HEK293T (cell line): ENCODE results near the gene PRKCE.

Experiments
- CTCF ChIA-PET: fragments of 350-600 bp; formaldehyde crosslinking; extraction: SDS; loops from one replicate; lab custom pipeline; 2021; ENCODE audit warnings: antibody characterized with exemption, inconsistent platforms; lab: Yijun Ruan, JAX
- POLR2A ChIA-PET: fragments of 350-600 bp; formaldehyde crosslinking; extraction: SDS; loops from one replicate; lab custom pipeline; 2020; ENCODE audit warnings: antibody characterized with exemption, inconsistent platforms; lab: Yijun Ruan, JAX
- DNase-seq: peaks from one replicate; pipeline ENCODE4 v3.0.0; 2012; ENCODE audit warnings: mixed read lengths; ENCODE audit errors: extremely low spot score
- ARNT ChIP-seq: fragments of 450-650 bp; IDR thresholded peaks from 2 replicates; pipeline ENCODE4 v1.6.1; 2017; ENCODE audit warnings: mild to moderate bottlenecking
- BHLHE40 ChIP-seq: fragments of 450-650 bp; IDR thresholded peaks from 2 replicates; pipeline ENCODE4 v1.6.1; 2016; ENCODE audit warnings: mild to moderate bottlenecking, moderate library complexity, borderline replicate concordance
- CTBP1 ChIP-seq: fragments of 450-650 bp; IDR thresholded peaks from 2 replicates; pipeline ENCODE4 v1.6.1; 2016; ENCODE audit warnings: borderline replicate concordance
- ELF4 ChIP-seq: fragments of 450-650 bp; IDR thresholded peaks from 2 replicates; pipeline ENCODE4 v1.6.1; 2017; ENCODE audit warnings: antibody characterized with exemption
- FOXA1 ChIP-seq: fragments of 450-650 bp; IDR thresholded peaks from 2 replicates; pipeline ENCODE4 v1.6.1; 2016; ENCODE audit warnings: mild to moderate bottlenecking
- FOXK2 ChIP-seq: fragments of 450-650 bp; IDR thresholded peaks from 2 replicates; pipeline ENCODE4 v1.6.1; 2016; ENCODE audit warnings: mild to moderate bottlenecking
- FOXM1 ChIP-seq: fragments of 450-650 bp; IDR thresholded peaks from 2 replicates; pipeline ENCODE4 v1.6.1; 2017; ENCODE audit warnings: mild to moderate bottlenecking, borderline replicate concordance
- HDGF ChIP-seq: fragments of 450-650 bp; IDR thresholded peaks from 2 replicates; pipeline ENCODE4 v1.6.1; 2017; ENCODE audit warnings: antibody characterized with exemption, borderline replicate concordance
- L3MBTL2 ChIP-seq: fragments of 450-650 bp; conservative IDR thresholded peaks from 2 replicates; pipeline ENCODE4 v1.6.1; 2016; ENCODE audit warnings: mild to moderate bottlenecking
- LEF1 ChIP-seq: fragments of 450-650 bp; IDR thresholded peaks from 2 replicates; pipeline ENCODE4 v1.6.1; 2017; ENCODE audit warnings: mild to moderate bottlenecking, borderline replicate concordance
- NFRKB ChIP-seq: fragments of 450-650 bp; IDR thresholded peaks from 2 replicates; pipeline ENCODE4 v1.6.1; 2016; ENCODE audit warnings: mild to moderate bottlenecking, moderate library complexity
- SP1 ChIP-seq: fragments of 450-650 bp; IDR thresholded peaks from 2 replicates; pipeline ENCODE4 v1.6.1; 2017
- SUZ12 ChIP-seq: fragments of 450-650 bp; IDR thresholded peaks from 2 replicates; pipeline ENCODE4 v1.6.1; 2016; ENCODE audit warnings: mild to moderate bottlenecking
- TARDBP ChIP-seq: fragments of 450-650 bp; IDR thresholded peaks from 2 replicates; pipeline ENCODE4 v1.6.1; 2016
- ZNF384 ChIP-seq: fragments of 450-650 bp; IDR thresholded peaks from 2 replicates; pipeline ENCODE4 v1.6.1; 2016
- TF ChIP-seq, protein P1 (sequence below): fragments of 450-650 bp; IDR thresholded peaks from 2 replicates; pipeline ENCODE4 v1.6.1; 2016

The PRKCE gene

DNA sequence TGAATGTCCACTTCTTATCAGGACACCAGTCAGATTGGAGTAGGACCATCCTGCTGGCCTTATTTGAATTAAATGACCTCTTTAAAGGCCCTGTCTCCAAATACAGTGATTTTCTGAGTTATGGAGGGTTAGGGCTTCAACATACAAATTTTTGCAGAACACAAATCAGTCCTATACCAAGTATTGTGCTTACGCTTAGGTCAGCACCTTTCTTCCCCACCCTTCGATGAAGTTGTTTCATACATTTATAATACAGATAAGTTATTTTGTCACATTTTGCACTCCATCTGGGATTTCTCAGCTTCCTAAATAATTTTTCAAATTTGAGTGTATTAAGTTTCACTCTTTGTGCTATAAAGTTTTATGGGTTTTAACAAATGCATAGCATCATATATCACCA is 455.2 kb downstream of the PRKCE start:
- CTCF ChIA-PET = no interaction called here
- no peak for TF ChIP-seq HDGF
- no peak for TF ChIP-seq CTBP1
- TF ChIP-seq SUZ12 = no peak
- no peak for TF ChIP-seq LEF1
- TF ChIP-seq NFRKB = no peak
- TF ChIP-seq TARDBP = no peak
- TF ChIP-seq ARNT = no peak
- no peak for TF ChIP-seq FOXA1
- TF ChIP-seq L3MBTL2 = no peak
- TF ChIP-seq SP1 = no peak
- TF ChIP-seq FOXK2 = no peak
- no peak for TF ChIP-seq BHLHE40
- no peak for TF ChIP-seq ELF4
- POLR2A ChIA-PET = no interaction called here
- no peak for DNase-seq

DNA sequence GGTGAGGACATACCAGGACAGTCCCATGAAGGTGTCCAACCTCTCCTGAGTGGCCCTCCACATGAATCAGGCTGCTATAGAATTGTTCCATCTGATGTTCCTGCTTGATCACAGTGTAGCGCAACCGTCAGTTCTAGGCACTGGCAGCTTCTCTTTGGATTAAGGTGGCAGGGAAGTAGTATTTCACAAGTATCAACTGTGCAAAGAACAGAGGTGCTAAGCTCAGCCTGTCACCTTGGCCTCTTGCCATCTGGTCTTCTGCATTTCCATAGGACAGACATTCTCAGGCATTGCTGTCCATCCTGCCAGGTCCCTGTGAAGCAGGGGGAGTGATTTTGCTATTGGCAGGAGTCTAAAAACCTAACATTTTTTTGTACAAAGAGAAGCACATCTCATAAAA is 463.5 kb downstream of the PRKCE start:
- POLR2A ChIA-PET = no interaction called here
- CTCF ChIA-PET = no interaction called here

DNA sequence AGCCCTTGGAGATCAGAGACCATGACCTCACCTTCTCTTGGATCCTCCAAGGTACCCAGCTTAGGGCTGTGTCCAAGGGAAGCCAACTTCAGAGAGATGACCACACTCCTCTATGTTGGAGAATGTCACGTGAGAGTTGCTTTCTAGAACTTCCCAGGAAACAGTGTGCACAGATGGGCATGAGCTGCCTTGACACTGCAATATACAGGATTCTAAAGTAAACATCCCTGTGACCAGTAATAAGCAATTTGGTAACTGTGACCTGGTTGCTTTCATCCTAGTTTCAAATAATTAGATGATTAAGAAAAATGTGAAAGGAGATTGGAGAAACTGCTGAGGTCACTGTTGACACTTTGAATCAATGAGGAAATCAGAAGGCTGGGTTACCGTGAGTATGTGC is 464.7 kb downstream of the PRKCE start:
- ChIA-PET CTCF (no interaction called here), POLR2A (no interaction called here)
- DNase-seq = no peak
- no peak for TF ChIP-seq NFRKB
- no peak for TF ChIP-seq FOXM1

More for the DNA sequence above, 463.5 kb downstream of the PRKCE start:
- DNase-seq = no peak
- TF ChIP-seq BHLHE40 (no peak), NFRKB (no peak), TARDBP (no peak), FOXM1 (no peak), SUZ12 (no peak), LEF1 (no peak), FOXK2 (no peak), ELF4 (no peak), ZNF384 (no peak), L3MBTL2 (no peak), SP1 (no peak), ARNT (no peak), CTBP1 (no peak), FOXA1 (no peak), HDGF (no peak)
- TF ChIP-seq, protein P1, sequence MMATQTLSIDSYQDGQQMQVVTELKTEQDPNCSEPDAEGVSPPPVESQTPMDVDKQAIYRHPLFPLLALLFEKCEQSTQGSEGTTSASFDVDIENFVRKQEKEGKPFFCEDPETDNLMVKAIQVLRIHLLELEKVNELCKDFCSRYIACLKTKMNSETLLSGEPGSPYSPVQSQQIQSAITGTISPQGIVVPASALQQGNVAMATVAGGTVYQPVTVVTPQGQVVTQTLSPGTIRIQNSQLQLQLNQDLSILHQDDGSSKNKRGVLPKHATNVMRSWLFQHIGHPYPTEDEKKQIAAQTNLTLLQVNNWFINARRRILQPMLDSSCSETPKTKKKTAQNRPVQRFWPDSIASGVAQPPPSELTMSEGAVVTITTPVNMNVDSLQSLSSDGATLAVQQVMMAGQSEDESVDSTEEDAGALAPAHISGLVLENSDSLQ = no peak

DNA sequence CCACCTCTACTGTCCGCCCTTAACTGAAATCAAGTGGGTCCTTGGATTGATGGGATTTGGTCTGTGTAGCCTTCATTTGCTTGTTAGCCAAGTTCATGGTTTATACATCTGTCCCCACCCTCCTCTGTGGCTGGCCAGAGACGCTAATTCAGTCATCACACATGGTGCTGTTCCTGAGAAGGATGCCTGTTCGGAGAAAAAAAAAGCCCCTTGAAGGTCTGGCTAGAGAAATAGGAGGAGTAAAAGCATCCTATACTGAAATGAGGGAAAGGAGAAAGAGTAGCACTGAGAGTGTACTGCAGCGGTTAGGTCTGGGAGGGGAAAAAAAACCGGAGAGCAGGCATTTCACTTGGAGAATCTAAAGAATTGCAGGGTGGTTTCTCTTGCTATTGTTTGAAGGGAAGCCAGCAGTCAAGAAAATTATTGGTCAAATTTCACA is 465.1 kb downstream of the PRKCE start:
- ChIA-PET CTCF (interaction anchor here (1.1 kb wide), 1 partner anchor 10 kb away, joined by 3 read pairs; no protein-coding TSS in a partner anchor), POLR2A (no interaction called here)
- no peak for DNase-seq
- TF ChIP-seq TARDBP = no peak
- TF ChIP-seq L3MBTL2 = no peak
- TF ChIP-seq, protein P1 = no peak
- TF ChIP-seq FOXK2 = no peak
- no peak for TF ChIP-seq ARNT
- TF ChIP-seq FOXM1 = no peak
- TF ChIP-seq ELF4 = no peak

DNA sequence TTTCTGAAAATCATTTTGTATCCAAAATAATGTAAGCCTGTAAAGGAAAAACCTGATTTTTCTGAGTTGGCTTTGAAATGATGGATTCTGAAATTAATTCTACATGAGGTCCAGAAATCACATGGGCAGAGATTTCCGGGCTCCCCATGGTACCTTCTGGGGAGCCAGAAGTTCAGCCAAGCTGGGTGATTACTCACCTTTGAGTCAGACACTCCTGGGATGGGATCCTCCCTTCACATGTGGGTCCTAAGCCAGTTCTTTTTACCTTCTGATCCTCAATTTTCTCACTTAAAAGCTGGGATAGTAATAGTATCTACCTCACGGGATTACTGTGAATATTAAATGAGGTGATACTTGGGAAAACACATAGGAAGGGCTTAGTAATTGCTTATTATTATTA is 465.9 kb downstream of the PRKCE start:
- CTCF ChIA-PET = interaction anchor here (1.1 kb wide), 1 partner anchor 10 kb away, joined by 3 read pairs; no protein-coding TSS in a partner anchor

DNA sequence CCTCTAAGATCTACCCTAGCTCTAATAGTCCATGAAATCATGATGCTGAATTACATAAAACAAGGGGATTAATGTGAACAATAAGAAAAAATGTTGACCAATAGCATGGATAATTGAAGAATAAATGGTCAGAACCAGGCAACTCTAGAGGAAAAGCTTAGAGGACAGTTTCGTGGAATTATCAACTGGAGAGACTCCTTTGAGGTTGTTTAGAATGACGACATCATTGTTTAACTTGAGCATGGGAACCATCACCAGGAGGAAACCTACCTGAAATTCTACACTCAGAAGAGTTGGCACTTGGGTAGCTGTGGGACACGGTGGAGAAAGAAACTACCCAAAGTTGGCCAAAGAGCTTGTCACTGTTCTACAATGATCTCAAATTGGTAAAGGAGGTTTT is 466.5 kb downstream of the PRKCE start:
- DNase-seq = no peak
- CTCF ChIA-PET = interaction anchor here (1.1 kb wide), 1 partner anchor 9 kb away, joined by 3 read pairs; no protein-coding TSS in a partner anchor
- POLR2A ChIA-PET = no interaction called here
- TF ChIP-seq NFRKB = no peak
- no peak for TF ChIP-seq BHLHE40
- no peak for TF ChIP-seq L3MBTL2

More for the DNA sequence above, 465.9 kb downstream of the PRKCE start:
- no peak for DNase-seq
- POLR2A ChIA-PET = no interaction called here
- no peak for TF ChIP-seq BHLHE40
- TF ChIP-seq ARNT = no peak
- no peak for TF ChIP-seq ELF4
- no peak for TF ChIP-seq L3MBTL2
- TF ChIP-seq CTBP1 = no peak

DNA sequence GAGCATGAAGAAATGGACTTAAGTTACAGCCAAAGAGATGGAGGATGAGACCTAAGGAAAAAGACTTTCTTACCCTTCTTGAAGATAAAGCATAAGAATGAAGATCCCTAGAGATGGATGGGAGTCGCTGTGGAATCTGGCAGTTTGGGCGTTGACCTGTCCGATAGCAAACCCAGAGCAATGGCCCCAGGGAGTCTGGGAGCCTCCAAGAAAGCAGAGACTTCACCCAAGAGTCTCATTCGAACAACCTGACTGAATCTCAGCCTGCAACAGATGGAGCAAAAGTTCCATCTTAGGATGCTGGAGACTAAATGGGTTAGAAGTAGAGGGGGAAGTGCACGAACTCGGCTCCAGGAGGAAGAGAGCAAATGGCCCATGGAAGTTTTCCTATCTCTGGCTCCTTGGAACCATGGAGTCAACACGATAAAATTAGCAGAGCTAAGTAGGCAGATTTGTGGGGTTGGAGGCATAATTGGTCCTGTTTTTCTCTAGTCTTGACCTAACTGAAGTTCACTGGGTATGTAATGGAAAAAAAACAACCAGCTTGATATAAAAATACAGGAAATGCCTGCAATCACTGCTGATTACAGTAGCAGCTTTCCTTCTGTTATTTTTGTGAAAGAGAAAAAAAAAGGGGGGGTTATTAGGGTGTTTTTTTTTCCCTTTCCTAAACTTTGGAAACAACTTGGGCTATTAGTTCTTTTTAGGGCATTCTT is 467.3 kb downstream of the PRKCE start:
- DNase-seq = no peak
- POLR2A ChIA-PET = no interaction called here
- no peak for TF ChIP-seq L3MBTL2
- no peak for TF ChIP-seq NFRKB
- no peak for TF ChIP-seq ELF4
- TF ChIP-seq LEF1 = no peak
- TF ChIP-seq TARDBP = no peak
- TF ChIP-seq HDGF = no peak
- TF ChIP-seq ZNF384 = no peak
- TF ChIP-seq BHLHE40 = no peak
- no peak for TF ChIP-seq SUZ12
- CTCF ChIA-PET = no interaction called here

DNA sequence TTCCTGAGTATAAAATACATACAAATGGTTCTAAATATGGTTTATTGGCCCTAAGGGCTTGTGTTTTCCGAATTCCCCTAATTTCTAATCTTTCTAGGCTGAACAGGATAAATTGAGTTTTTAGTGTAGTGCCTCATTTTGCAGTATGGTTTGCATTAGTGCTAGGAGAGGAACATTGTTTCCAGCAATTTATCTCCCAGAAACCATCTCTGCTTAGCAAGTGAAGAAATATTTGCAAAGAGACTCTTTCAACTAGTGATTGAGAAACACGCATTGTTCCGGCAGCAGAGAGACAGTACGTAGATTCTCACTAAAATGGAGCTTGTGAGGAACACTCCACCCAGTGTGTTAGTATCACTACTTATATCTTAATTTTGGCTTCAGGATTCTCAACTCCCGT is 468.0 kb downstream of the PRKCE start:
- TF ChIP-seq CTBP1 = no peak
- no peak for TF ChIP-seq TARDBP
- DNase-seq = no peak
- ChIA-PET CTCF (no interaction called here), POLR2A (no interaction called here)
